PC-9 (cell line): ENCODE results near the gene FTO. TPM values are rescaled to one million over a fixed set of nuclear protein-coding genes. Genes with fewer than 3 reads are reported as not detected.

Experiments
- BruUV-seq: library from RNA; stranded (reverse); fragments of 400-500 nt; replicated peaks from 2 replicates; lab custom pipeline; 2021; lab: Mats Ljungman, UMichigan
- CTCF ChIA-PET: fragments of 300-600 bp; sonication (Branson Sonifier 250); formaldehyde crosslinking; loops from one replicate; lab custom pipeline; 2022; ENCODE audit warnings: antibody characterized with exemption; lab: Charles Lee
- POLR2A ChIA-PET: fragments of 300-600 bp; sonication (Branson Sonifier 250); formaldehyde crosslinking; loops from one replicate; lab custom pipeline; 2022; ENCODE audit warnings: antibody characterized with exemption; ENCODE audit not compliant: unreplicated experiment; lab: Charles Lee
- DNase-seq, 2 experiments: peaks; one replicate each; pipeline versions ENCODE4 v3.0.0 to v3.0.0-alpha.2; 2015 to 2022; ENCODE audit warnings: mixed read lengths in 1 of 2
- H2AFZ ChIP-seq: fragments of 200-600 bp; sonication (generic); 2 replicates; pipeline ENCODE4 v1.8.1; 2017; ENCODE audit warnings: antibody characterized with exemption
- H3F3A ChIP-seq: fragments of 200-600 bp; sonication (generic); 2 replicates; pipeline ENCODE4 v1.8.1; 2017; ENCODE audit warnings: antibody characterized with exemption, mild to moderate bottlenecking, low read depth; ENCODE audit not compliant: insufficient read depth
- H3K27ac ChIP-seq: fragments of 200-600 bp; sonication (generic); 2 replicates; pipeline ENCODE4 v1.6.1; 2016; ENCODE audit warnings: mixed run types
- H3K27me3 ChIP-seq: fragments of 200-600 bp; sonication (generic); 2 replicates; pipeline ENCODE4 v1.6.1; 2016; ENCODE audit warnings: low read depth, mixed run types; ENCODE audit not compliant: insufficient read depth
- H3K36me3 ChIP-seq: fragments of 200-600 bp; sonication (generic); 2 replicates; pipeline ENCODE4 v1.6.1; 2016; ENCODE audit warnings: low read depth, mixed run types
- H3K4me1 ChIP-seq: fragments of 200-600 bp; sonication (generic); replicated peaks from 2 replicates; pipeline ENCODE4 v1.6.1; 2016; ENCODE audit warnings: mixed run types; ENCODE audit not compliant: insufficient read depth
- H3K4me2 ChIP-seq: fragments of 200-600 bp; sonication (generic); 2 replicates; pipeline ENCODE4 v1.6.1; 2017; ENCODE audit warnings: mixed run types
- H3K4me3 ChIP-seq: fragments of 200-600 bp; sonication (generic); 2 replicates; pipeline ENCODE4 v1.6.1; 2016; ENCODE audit warnings: mixed run types
- H3K79me2 ChIP-seq: fragments of 200-600 bp; sonication (generic); 2 replicates; pipeline ENCODE4 v1.6.1; 2017; ENCODE audit warnings: low read depth, mixed run types
- H3K9me2 ChIP-seq: fragments of 200-600 bp; sonication (generic); 2 replicates; pipeline ENCODE4 v1.8.1; 2017; ENCODE audit warnings: mild to moderate bottlenecking; ENCODE audit not compliant: insufficient read depth
- H3K9me3 ChIP-seq: fragments of 200-600 bp; sonication (generic); 2 replicates; pipeline ENCODE4 v1.8.1; 2016; ENCODE audit warnings: low read depth; ENCODE audit not compliant: insufficient read depth
- H4K20me1 ChIP-seq: fragments of 200-600 bp; sonication (generic); 2 replicates; pipeline ENCODE4 v1.8.1; 2017; ENCODE audit not compliant: insufficient read depth
- CTCF ChIP-seq: fragments of 200-600 bp; sonication (generic); conservative IDR thresholded peaks from 2 replicates; pipeline ENCODE4 v1.6.1; 2017; ENCODE audit warnings: mixed run types, antibody characterized with exemption, mild to moderate bottlenecking, moderate library complexity
- EZH2 ChIP-seq: fragments of 200-600 bp; sonication (generic); IDR thresholded peaks from 2 replicates; pipeline ENCODE4 v1.8.0; 2017; ENCODE audit warnings: antibody characterized with exemption, low read depth
- intact Hi-C: fragments of 100-400 bp; cut with micrococcal nuclease; formaldehyde crosslinking; loops from one replicate; pipeline ENCODE4 v1.10.0; 2022; ENCODE audit not compliant: unreplicated experiment
- total RNA-seq: library from RNA; stranded (reverse); gene quantifications from 2 replicates; pipeline ENCODE4 v1.2.3, GENCODE V29; 2021

Gene FTO
- total RNA-seq, 1 experiment from 2014 or later = 58.1 TPM

GRCh38 chr16:53925107-53925410, 221.1 kb downstream of the FTO start:
- Histone ChIP-seq H3K9me3 (no peaks in the 10 kb centered on the region), H3K36me3 (no peaks in the 10 kb centered on the region), H3K27me3 (no peaks in the 10 kb centered on the region), H4K20me1 (no peaks in the 10 kb centered on the region), H3K4me3 (no peak overlapping the region), H3F3A (peaks cover 5% of the 10 kb centered on the region; the same call in 1 of the 2 replicates), H3K4me1 (peaks cover 20% of the 10 kb centered on the region), H2AFZ (no peak overlapping the region), H3K9me2 (no peaks in the 10 kb centered on the region), H3K79me2 (no peaks in the 10 kb centered on the region), H3K27ac (peak overlapping the region; percentile 33; the same call in 1 of the 2 replicates), H3K4me2 (0 out of 2 replicates have a peak overlapping the region, but pooled peaks have one; percentile 8)
- ChIA-PET POLR2A (no interaction called here), CTCF (no interaction called here)
- DNase-seq = peak in 1 of 2 experiments; percentile 74
- no TSS peak for BruUV-seq
- TF ChIP-seq EZH2 = no peak
- TF ChIP-seq CTCF = no peak
- intact Hi-C loops = no loop called here

- ChIA-PET POLR2A (no interaction called here), CTCF (no interaction called here)
- Histone ChIP-seq H3K4me1 (peaks cover 20% of the 10 kb centered on the region), H3F3A (peaks cover 5% of the 10 kb centered on the region; the same call in 1 of the 2 replicates), H3K9me2 (no peaks in the 10 kb centered on the region), H3K27me3 (no peaks in the 10 kb centered on the region), H3K36me3 (no peaks in the 10 kb centered on the region), H3K9me3 (no peaks in the 10 kb centered on the region), H3K79me2 (no peaks in the 10 kb centered on the region), H2AFZ (no peak overlapping the region), H4K20me1 (no peaks in the 10 kb centered on the region), H3K4me2 (0 out of 2 replicates have a peak overlapping the region, but pooled peaks have one; percentile 8), H3K27ac (peak overlapping the region; percentile 33; the same call in 1 of the 2 replicates), H3K4me3 (no peak overlapping the region)
- no peak for DNase-seq
- TF ChIP-seq EZH2 (no peak), CTCF (no peak)
- no TSS peak for BruUV-seq
- intact Hi-C loops = no loop called here
These were observed 221.6 kb downstream of the FTO start for GRCh38 chr16:53925526-53925925.

GRCh38 chr16:53926209-53926608, 222.3 kb downstream of the FTO start:
- CTCF ChIA-PET = no interaction called here
- Histone ChIP-seq H3K79me2 (no peaks in the 10 kb centered on the region), H4K20me1 (no peaks in the 10 kb centered on the region), H2AFZ (no peak overlapping the region), H3K4me2 (no peak overlapping the region), H3K4me3 (no peak overlapping the region), H3K4me1 (peaks cover 20% of the 10 kb centered on the region), H3K27me3 (no peaks in the 10 kb centered on the region), H3K9me3 (no peaks in the 10 kb centered on the region), H3K27ac (no peak overlapping the region), H3F3A (peaks cover 5% of the 10 kb centered on the region; the same call in 1 of the 2 replicates), H3K9me2 (no peaks in the 10 kb centered on the region), H3K36me3 (no peaks in the 10 kb centered on the region)
- no TSS peak for BruUV-seq
- no peak for TF ChIP-seq EZH2
- TF ChIP-seq CTCF = no peak
- intact Hi-C loops = no loop called here
- no peak for DNase-seq
- POLR2A ChIA-PET = no interaction called here
